PC-3 (cell line): ENCODE results near the gene PALB2.

Experiments
- EZH2 ChIP-seq: fragments of 300-600 bp; sonication (generic); IDR thresholded peaks from one replicate; pipeline ENCODE4 v1.6.1; 2017; ENCODE audit warnings: antibody characterized with exemption, mild to moderate bottlenecking, low read length; ENCODE audit not compliant: unreplicated experiment
- EZH2phosphoT487 ChIP-seq: fragments of 300-600 bp; sonication (generic); IDR thresholded peaks from 2 replicates; pipeline ENCODE4 v1.6.1; 2018; ENCODE audit warnings: mild to moderate bottlenecking, antibody characterized with exemption, low read length, borderline replicate concordance
- TF ChIP-seq, protein P1 (sequence below): fragments of 300-600 bp; sonication (generic); conservative IDR thresholded peaks from 2 replicates; pipeline ENCODE4 v1.5.1; 2017; ENCODE audit warnings: antibody characterized with exemption, low read depth, mild to moderate bottlenecking, low read length

DNA sequence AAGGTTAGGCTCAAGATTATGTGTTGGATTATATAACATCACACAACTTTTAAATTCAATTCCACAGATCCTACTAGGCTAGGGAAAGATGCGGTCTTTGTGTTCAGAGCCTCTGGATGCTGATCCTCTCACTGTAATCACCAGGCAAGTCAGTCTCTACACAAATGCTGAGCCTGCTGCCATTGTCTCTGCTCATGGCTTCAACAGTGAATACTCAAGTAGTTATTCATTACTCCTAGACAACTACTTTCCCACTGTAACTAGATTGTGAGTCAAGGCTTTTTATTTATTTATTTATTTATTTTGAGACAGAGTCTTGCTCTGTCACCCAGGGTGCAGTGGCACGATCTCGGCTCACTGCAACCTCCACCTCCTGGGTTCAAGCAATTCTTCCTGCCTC is 29.2 kb downstream of the PALB2 start:
- TF ChIP-seq, protein P1, sequence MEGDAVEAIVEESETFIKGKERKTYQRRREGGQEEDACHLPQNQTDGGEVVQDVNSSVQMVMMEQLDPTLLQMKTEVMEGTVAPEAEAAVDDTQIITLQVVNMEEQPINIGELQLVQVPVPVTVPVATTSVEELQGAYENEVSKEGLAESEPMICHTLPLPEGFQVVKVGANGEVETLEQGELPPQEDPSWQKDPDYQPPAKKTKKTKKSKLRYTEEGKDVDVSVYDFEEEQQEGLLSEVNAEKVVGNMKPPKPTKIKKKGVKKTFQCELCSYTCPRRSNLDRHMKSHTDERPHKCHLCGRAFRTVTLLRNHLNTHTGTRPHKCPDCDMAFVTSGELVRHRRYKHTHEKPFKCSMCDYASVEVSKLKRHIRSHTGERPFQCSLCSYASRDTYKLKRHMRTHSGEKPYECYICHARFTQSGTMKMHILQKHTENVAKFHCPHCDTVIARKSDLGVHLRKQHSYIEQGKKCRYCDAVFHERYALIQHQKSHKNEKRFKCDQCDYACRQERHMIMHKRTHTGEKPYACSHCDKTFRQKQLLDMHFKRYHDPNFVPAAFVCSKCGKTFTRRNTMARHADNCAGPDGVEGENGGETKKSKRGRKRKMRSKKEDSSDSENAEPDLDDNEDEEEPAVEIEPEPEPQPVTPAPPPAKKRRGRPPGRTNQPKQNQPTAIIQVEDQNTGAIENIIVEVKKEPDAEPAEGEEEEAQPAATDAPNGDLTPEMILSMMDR: no peak
- TF ChIP-seq EZH2 (no peak), EZH2phosphoT487 (no peak)
